ENCODE measurements around the gene FOSL1.

DNA sequence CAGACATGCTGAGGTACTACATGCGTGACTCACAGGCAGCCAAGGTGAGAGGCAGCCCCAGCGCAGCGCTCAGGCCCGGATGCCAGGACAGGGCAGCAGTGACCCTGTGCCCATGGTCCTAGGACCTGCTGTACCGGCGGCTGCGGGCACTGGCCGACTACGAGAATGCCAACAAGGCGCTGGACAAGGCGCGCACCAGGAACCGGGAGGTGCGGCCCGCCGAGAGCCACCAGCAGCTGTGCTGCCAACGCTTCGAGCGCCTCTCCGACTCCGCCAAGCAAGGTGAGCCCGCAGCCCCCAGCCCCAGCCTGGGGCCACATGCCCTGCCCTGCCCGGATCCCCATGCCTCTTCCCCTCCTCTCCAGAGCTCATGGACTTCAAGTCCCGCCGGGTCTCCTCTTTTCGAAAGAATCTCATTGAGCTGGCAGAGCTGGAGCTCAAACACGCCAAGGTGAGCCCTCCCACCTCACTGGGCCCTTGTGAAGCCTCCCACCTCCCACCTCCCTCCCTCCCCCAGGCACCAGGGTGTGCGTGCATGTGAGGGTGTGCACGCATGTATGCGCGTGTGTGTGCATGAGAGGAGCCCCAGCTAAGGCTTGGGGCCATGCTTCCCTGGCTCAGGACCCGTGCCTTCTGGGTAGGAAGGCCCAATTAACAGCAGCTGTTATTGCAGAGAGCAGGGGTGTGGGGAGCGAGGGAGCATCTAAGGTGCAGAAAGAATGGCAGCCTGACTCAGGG, 47.5 kb downstream of the FOSL1 start:
- TF ChIP-seq, protein P1, sequence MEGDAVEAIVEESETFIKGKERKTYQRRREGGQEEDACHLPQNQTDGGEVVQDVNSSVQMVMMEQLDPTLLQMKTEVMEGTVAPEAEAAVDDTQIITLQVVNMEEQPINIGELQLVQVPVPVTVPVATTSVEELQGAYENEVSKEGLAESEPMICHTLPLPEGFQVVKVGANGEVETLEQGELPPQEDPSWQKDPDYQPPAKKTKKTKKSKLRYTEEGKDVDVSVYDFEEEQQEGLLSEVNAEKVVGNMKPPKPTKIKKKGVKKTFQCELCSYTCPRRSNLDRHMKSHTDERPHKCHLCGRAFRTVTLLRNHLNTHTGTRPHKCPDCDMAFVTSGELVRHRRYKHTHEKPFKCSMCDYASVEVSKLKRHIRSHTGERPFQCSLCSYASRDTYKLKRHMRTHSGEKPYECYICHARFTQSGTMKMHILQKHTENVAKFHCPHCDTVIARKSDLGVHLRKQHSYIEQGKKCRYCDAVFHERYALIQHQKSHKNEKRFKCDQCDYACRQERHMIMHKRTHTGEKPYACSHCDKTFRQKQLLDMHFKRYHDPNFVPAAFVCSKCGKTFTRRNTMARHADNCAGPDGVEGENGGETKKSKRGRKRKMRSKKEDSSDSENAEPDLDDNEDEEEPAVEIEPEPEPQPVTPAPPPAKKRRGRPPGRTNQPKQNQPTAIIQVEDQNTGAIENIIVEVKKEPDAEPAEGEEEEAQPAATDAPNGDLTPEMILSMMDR (IDR thresholded peaks at IDR 0.05; ENCODE audit: insufficient read depth, low read depth, low read length), result no peak
- TF ChIP-seq EZH2 (IDR thresholded peaks at IDR 0.05; ENCODE audit: insufficient read depth, low read length), result no peak
